A549 (cell line): ENCODE results near the gene BRI3BP. TPM values are rescaled to one million over a fixed set of nuclear protein-coding genes. Genes with fewer than 3 reads are reported as not detected.

Experiments
- ATAC-seq, 2 experiments: fragments of 200-7000 bp in 1 of 2; fragments of >200 bp in 1 of 2; cut with Nextera tagmentation in 1 of 2; cut with Tn5 transposase in 1 of 2; 3 replicates each; pipeline versions ENCODE4 v1.8.0 to v1.9.1; 2018 to 2020; ENCODE audit warnings: mild to moderate bottlenecking in 1 of 2, moderate library complexity in 1 of 2
- CTCF ChIA-PET: fragments of 300-600 bp; sonication (Branson Sonifier 250); formaldehyde crosslinking; extraction: SDS; loops from one replicate; lab custom pipeline; 2021; ENCODE audit warnings: antibody characterized with exemption, inconsistent platforms; lab: Yijun Ruan, JAX
- POLR2A ChIA-PET: fragments of 350-600 bp; formaldehyde crosslinking; extraction: SDS; loops from one replicate; lab custom pipeline; 2021; ENCODE audit warnings: antibody characterized with exemption, inconsistent platforms; lab: Yijun Ruan, JAX
- DNase-seq, 2 experiments: peaks; one replicate each; pipeline versions ENCODE4 v3.0.0 to v3.0.0-alpha.2; 2011 to 2016; ENCODE audit warnings: low read depth in 1 of 2, low spot score in 1 of 2
- FAIRE-seq: peaks from 2 replicates; lab custom pipeline; 2011; peaks lifted over from hg19 to GRCh38; lab: Jason Lieb, UNC
- H3K27ac ChIP-seq, 2 experiments: fragments of >200 bp; sonication (Bioruptor Twin); formaldehyde crosslinking; 3 replicates each; pipeline ENCODE4 v1.5.1; 2016 to 2017
- H3K4me1 ChIP-seq: fragments of >200 bp; sonication (Bioruptor Twin); formaldehyde crosslinking; 3 replicates; pipeline ENCODE4 v1.6.1; 2016
- H3K4me2 ChIP-seq: fragments of >200 bp; sonication (Bioruptor Twin); formaldehyde crosslinking; 3 replicates; pipeline ENCODE4 v1.6.1; 2016
- H3K4me3 ChIP-seq: fragments of >200 bp; sonication (Bioruptor Twin); formaldehyde crosslinking; 3 replicates; pipeline ENCODE4 v1.5.1; 2016
- H3K9me3 ChIP-seq: fragments of >200 bp; sonication (Bioruptor Twin); formaldehyde crosslinking; 3 replicates; pipeline ENCODE4 v1.6.1; 2016
- ATOH8 ChIP-seq: fragments of 250-450 bp; sonication (Bioruptor Pico); IDR thresholded peaks from 2 replicates; pipeline ENCODE4 v1.5.0; 2020; ENCODE audit warnings: low read depth, mild to moderate bottlenecking, moderate library complexity
- BHLHE40 ChIP-seq: IDR thresholded peaks from 2 replicates; pipeline ENCODE4 v1.6.1; 2012; ENCODE audit warnings: low read depth, low read length, inconsistent platforms
- CBX2 ChIP-seq: fragments of 200-600 bp; sonication (generic); IDR thresholded peaks from 2 replicates; pipeline ENCODE4 v1.6.1; 2016; ENCODE audit warnings: low read depth, mild to moderate bottlenecking, borderline replicate concordance
- CBX8 ChIP-seq: fragments of 200-600 bp; sonication (generic); IDR thresholded peaks from 2 replicates; pipeline ENCODE4 v1.6.1; 2016
- CEBPB ChIP-seq, 2 experiments: fragments of >200 bp in 1 of 2; sonication (Bioruptor Twin) in 1 of 2; formaldehyde crosslinking in 1 of 2; IDR thresholded peaks; 2 replicates each; pipeline ENCODE4 v1.6.1; 2012 to 2016
- CHD2 ChIP-seq: fragments of 150-350 bp; IDR thresholded peaks from 2 replicates; pipeline ENCODE4 v1.6.1; 2014; ENCODE audit warnings: low read length; ENCODE audit not compliant: partially characterized antibody
- EHMT2 ChIP-seq: fragments of 200-600 bp; sonication (generic); IDR thresholded peaks from 2 replicates; pipeline ENCODE4 v1.6.1; 2016; ENCODE audit warnings: antibody characterized with exemption, low read depth, mild to moderate bottlenecking, moderate library complexity
- ESRRA ChIP-seq: fragments of 150-350 bp; IDR thresholded peaks from 2 replicates; pipeline ENCODE4 v1.6.1; 2014; ENCODE audit warnings: mild to moderate bottlenecking, low read length, borderline replicate concordance
- FOXS1 ChIP-seq: fragments of 250-450 bp; sonication (Bioruptor Pico); IDR thresholded peaks from 2 replicates; pipeline ENCODE4 v1.5.0; 2020; ENCODE audit warnings: mild to moderate bottlenecking, moderate library complexity
- GATA3 ChIP-seq: IDR thresholded peaks from 2 replicates; pipeline ENCODE4 v1.6.1; 2012; ENCODE audit warnings: borderline replicate concordance
- HOXA7 ChIP-seq: fragments of 250-450 bp; sonication (Bioruptor Pico); IDR thresholded peaks from 2 replicates; pipeline ENCODE4 v1.5.0; 2020; ENCODE audit warnings: mild to moderate bottlenecking, moderate library complexity
- KDM1A ChIP-seq: fragments of 200-600 bp; sonication (generic); IDR thresholded peaks from 2 replicates; pipeline ENCODE4 v1.6.1; 2016; ENCODE audit warnings: low read depth, mild to moderate bottlenecking
- MAZ ChIP-seq: fragments of 150-350 bp; IDR thresholded peaks from 2 replicates; pipeline ENCODE4 v1.6.1; 2014; ENCODE audit warnings: antibody characterized with exemption, low read depth, low read length, borderline replicate concordance
- MYC ChIP-seq: IDR thresholded peaks from 2 replicates; pipeline ENCODE4 v1.6.1; 2012; ENCODE audit warnings: mild to moderate bottlenecking, inconsistent platforms, low read length, improper control_type of control experiment, borderline replicate concordance
- NFE2L2 ChIP-seq: fragments of 150-350 bp; conservative IDR thresholded peaks from 2 replicates; pipeline ENCODE4 v1.6.1; 2014; ENCODE audit warnings: low read length
- NPAS2 ChIP-seq: fragments of 250-450 bp; sonication (Bioruptor Pico); IDR thresholded peaks from 2 replicates; pipeline ENCODE4 v1.8.0; 2022; ENCODE audit warnings: mild to moderate bottlenecking, moderate library complexity, borderline replicate concordance
- PHF8 ChIP-seq: fragments of 200-600 bp; sonication (generic); IDR thresholded peaks from 2 replicates; pipeline ENCODE4 v1.6.1; 2016; ENCODE audit warnings: low read depth, mild to moderate bottlenecking, antibody characterized with exemption, moderate library complexity, borderline replicate concordance
- RCOR1 ChIP-seq: fragments of 150-350 bp; IDR thresholded peaks from 2 replicates; pipeline ENCODE4 v1.6.1; 2014; ENCODE audit warnings: antibody characterized with exemption, low read length, low read depth
- RFX5 ChIP-seq: fragments of 450-650 bp; IDR thresholded peaks from 2 replicates; pipeline ENCODE4 v1.7.1; 2014; ENCODE audit warnings: antibody characterized with exemption, mild to moderate bottlenecking, moderate library complexity
- SMC3 ChIP-seq: fragments of >200 bp; sonication (Bioruptor Twin); formaldehyde crosslinking; IDR thresholded peaks from 3 replicates; pipeline ENCODE4 v1.6.1; 2018; ENCODE audit warnings: inconsistent platforms
- ZC3H11A ChIP-seq: fragments of 450-650 bp; IDR thresholded peaks from 2 replicates; pipeline ENCODE4 v1.6.1; 2014; ENCODE audit warnings: antibody characterized with exemption, mild to moderate bottlenecking
- ZNF302 ChIP-seq: fragments of 250-450 bp; sonication (Bioruptor Pico); IDR thresholded peaks from 2 replicates; pipeline ENCODE4 v1.9.0; 2021; ENCODE audit warnings: inconsistent platforms, mild to moderate bottlenecking, moderate library complexity
- WGBS: methylation state at CpG from one replicate; pipeline ENCODE4 v1.1.6; 2017; ENCODE audit errors: missing lambda C conversion rate; 5-methylcytosine and 5-hydroxymethylcytosine counted together
- polyA plus RNA-seq, 4 experiments: library from polyadenylated mRNA; depleted of rRNA in 3 of 4; stranded (reverse); fragments of >200 nt; fragmentation: RNase III in 1 of 4; extraction: RNeasy Plus Mini Kit Qiagen cat#74134 plus additional on column Dnase treatment in 1 of 4; gene quantifications; 2 replicates in 3 of 4; 3 replicates in 1 of 4; pipeline ENCODE4 v1.2.3, GENCODE V29; 2011 to 2017
- TF ChIP-seq, protein P1 (sequence below): fragments of 200-600 bp; sonication (generic); IDR thresholded peaks from 2 replicates; pipeline ENCODE4 v1.6.1; 2016; ENCODE audit warnings: antibody characterized with exemption, mild to moderate bottlenecking, moderate library complexity
- TF ChIP-seq, protein P2 (sequence below): IDR thresholded peaks from 2 replicates; pipeline ENCODE4 v1.6.1; 2012; ENCODE audit warnings: low read depth, borderline replicate concordance

The BRI3BP gene
- polyA plus RNA-seq, 2 of the 4 experiments (the other 2 are of a cell fraction), result 25.0 to 25.9 TPM

GRCh38 chr12:124949066-124949465, 44.4 kb upstream of the BRI3BP start:
- TF ChIP-seq ESRRA (no peak), CEBPB (IDR thresholded peaks at IDR 0.05) (no peak), NFE2L2 (no peak), NPAS2 (CRISPR knock-in tag) (no peak), ZNF302 (CRISPR knock-in tag) (no peak), CBX2 (no peak), HOXA7 (CRISPR knock-in tag) (no peak), FOXS1 (no peak), ATOH8 (CRISPR knock-in tag) (no peak), SMC3 (no peak), MAZ (no peak), GATA3 (no peak)
- 94% methylated on average over 10 of the region's 12 CpGs for WGBS
- POLR2A ChIA-PET, result no interaction called here

DNA sequence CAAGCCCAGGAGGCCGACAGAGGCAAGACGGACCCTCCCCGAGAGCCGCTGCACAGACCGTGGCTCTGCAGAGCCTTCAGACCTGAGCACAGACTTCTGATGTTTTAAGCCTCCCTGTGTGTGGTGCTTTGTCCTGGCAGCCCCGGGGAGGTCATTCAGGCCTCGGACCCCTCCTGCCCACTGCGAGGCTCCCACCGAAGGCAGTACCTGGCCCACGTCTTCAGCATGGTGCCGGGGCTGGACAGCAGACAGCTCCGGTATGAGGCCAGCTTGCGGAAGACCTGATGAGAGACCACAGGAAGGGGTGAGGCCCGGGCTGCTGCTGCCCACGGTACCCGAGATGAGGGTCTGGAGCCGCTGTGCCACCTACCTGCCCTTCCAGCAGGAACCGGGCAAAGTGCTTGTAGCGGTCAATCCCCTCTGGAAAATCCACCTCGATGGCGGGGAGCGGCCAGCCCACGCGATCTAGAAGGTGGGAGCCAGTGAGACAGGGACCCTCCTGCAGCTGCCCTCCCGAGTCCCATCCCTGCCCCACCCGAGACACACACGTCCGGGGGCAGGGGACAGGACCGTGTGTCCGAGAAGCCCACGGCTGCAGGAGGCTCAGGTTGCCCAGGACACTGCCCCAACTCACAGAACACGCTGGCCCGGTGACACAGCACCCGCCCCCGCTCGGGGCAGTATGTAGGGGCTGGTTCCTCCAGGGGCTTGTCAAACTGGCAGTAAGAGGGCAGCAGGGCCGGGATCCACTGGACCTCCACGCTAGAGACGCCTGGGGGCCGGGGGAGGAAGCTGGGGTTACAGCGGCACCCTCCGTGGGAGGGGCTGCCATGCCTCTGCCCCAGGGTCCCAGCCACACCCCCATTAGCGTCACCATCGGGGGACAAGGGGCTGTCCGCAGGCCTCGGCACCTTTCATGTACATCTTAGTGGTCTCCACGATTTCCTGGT, 43.4 kb upstream of the BRI3BP start:
- ATAC-seq (no peak), DNase-seq (no peak), FAIRE-seq (no peak)
- Histone ChIP-seq H3K27ac (no peak overlapping the region), H3K4me3 (no peak overlapping the region), H3K4me1 (no peaks in the 10 kb centered on the region), H3K9me3 (no peaks in the 10 kb centered on the region), H3K4me2 (no peak overlapping the region)
- 90% methylated on average over 40 of the region's 47 CpGs for WGBS
- TF ChIP-seq, protein P1, sequence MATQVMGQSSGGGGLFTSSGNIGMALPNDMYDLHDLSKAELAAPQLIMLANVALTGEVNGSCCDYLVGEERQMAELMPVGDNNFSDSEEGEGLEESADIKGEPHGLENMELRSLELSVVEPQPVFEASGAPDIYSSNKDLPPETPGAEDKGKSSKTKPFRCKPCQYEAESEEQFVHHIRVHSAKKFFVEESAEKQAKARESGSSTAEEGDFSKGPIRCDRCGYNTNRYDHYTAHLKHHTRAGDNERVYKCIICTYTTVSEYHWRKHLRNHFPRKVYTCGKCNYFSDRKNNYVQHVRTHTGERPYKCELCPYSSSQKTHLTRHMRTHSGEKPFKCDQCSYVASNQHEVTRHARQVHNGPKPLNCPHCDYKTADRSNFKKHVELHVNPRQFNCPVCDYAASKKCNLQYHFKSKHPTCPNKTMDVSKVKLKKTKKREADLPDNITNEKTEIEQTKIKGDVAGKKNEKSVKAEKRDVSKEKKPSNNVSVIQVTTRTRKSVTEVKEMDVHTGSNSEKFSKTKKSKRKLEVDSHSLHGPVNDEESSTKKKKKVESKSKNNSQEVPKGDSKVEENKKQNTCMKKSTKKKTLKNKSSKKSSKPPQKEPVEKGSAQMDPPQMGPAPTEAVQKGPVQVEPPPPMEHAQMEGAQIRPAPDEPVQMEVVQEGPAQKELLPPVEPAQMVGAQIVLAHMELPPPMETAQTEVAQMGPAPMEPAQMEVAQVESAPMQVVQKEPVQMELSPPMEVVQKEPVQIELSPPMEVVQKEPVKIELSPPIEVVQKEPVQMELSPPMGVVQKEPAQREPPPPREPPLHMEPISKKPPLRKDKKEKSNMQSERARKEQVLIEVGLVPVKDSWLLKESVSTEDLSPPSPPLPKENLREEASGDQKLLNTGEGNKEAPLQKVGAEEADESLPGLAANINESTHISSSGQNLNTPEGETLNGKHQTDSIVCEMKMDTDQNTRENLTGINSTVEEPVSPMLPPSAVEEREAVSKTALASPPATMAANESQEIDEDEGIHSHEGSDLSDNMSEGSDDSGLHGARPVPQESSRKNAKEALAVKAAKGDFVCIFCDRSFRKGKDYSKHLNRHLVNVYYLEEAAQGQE, result no peak
- no peak for TF ChIP-seq MYC
- no peak for TF ChIP-seq RCOR1
- TF ChIP-seq, protein P2, sequence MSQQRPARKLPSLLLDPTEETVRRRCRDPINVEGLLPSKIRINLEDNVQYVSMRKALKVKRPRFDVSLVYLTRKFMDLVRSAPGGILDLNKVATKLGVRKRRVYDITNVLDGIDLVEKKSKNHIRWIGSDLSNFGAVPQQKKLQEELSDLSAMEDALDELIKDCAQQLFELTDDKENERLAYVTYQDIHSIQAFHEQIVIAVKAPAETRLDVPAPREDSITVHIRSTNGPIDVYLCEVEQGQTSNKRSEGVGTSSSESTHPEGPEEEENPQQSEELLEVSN, result no peak
- no peak for TF ChIP-seq CHD2
- no peak for TF ChIP-seq RFX5
- no peak for TF ChIP-seq ZC3H11A
- no peak for TF ChIP-seq ZNF302 (CRISPR knock-in tag)
- TF ChIP-seq PHF8, result no peak
- TF ChIP-seq CBX8, result no peak
- no peak for TF ChIP-seq EHMT2
- no peak for TF ChIP-seq BHLHE40
- TF ChIP-seq NFE2L2, result no peak
- no peak for TF ChIP-seq KDM1A
- TF ChIP-seq ESRRA, result no peak
- ChIA-PET POLR2A (no interaction called here), CTCF (interaction anchor here (11.2 kb wide), 1 partner anchor 7 kb away, joined by 96 read pairs; no protein-coding TSS in a partner anchor)

More at GRCh38 chr12:124949066-124949465, 44.4 kb upstream of the BRI3BP start:
- DNase-seq, result no peak
- H3K27ac ChIP-seq, result no peak overlapping the region
- no peaks in the 10 kb centered on the region for H3K9me3 ChIP-seq
- no peak for FAIRE-seq
- CTCF ChIA-PET, result interaction anchor here (11.2 kb wide), 1 partner anchor 6 kb away, joined by 96 read pairs; no protein-coding TSS in a partner anchor
- ATAC-seq, result no peak
- no peak overlapping the region for H3K4me3 ChIP-seq
- H3K4me2 ChIP-seq, result no peak overlapping the region
- no peaks in the 10 kb centered on the region for H3K4me1 ChIP-seq
